Measurements from ENCODE around the gene BPIFB3. TPM values are rescaled to one million over a fixed set of nuclear protein-coding genes. Genes with fewer than 3 reads are reported as not detected.

Gene BPIFB3
- total and polyA plus RNA-seq, 2 of the 13 experiments (the other 11 are each of a cell fraction or from before 2014, with no cell fraction given) = 0.09 TPM; not detected in 1

DNA sequence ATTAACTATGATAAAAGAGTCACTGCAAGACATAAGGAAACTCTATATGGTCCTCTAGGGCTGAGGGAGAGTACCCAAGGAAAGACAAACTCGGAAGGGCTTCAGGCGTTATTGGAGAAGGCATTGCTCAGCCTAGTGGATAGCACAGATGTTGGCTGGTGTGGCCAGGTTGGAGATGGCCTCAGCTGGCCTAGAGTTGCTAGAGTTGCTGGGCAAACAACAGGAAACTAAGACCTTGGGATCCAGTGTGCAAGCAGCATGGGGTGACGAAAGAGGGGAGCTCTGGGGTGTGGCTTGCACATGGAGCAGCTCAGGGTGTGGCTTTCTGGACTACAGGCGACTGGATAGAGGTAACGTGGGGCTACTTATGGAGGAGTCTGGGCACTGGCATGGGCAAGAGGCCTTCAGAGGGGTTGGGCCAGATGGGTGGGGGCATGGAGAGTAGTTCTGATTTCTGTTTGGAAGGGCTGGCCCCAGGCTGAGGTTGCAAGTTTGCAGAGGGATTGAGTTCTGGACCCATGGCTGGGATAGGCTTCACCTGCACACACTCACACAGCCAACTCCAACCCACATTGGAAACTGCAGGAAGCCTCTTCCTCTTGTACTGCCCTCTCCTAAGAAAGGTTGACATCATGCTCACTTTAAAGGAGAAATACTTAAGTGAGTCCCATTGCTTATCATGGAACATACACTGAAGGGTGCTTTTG is 27.5 kb upstream of the BPIFB3 start (continued):
- TF ChIP-seq HNRNPH1 (optimal IDR thresholded peaks at IDR 0.05; ENCODE audit: low read depth, low read length) (peak; percentile 99), NFE2 (CRISPR knock-in tag; IDR thresholded peaks at IDR 0.05) (peak; percentile 8; the same call in 1 of the 2 replicates), IRX3 (CRISPR knock-in tag; IDR thresholded peaks at IDR 0.05; ENCODE audit: borderline replicate concordance, low read depth) (0 out of 2 replicates have a peak, but pooled peaks have one; percentile 60), ZNF205 (CRISPR knock-in tag; IDR thresholded peaks at IDR 0.05) (no peak), SETDB1 (CRISPR knock-in tag; IDR thresholded peaks at IDR 0.05; ENCODE audit: borderline replicate concordance) (no peak), MAFF (IDR thresholded peaks at IDR 0.05; ENCODE audit: low read depth, low read length) (no peak), PHF8 (CRISPR knock-in tag; IDR thresholded peaks at IDR 0.05) (0 out of 2 replicates have a peak, but pooled peaks have one; percentile 31), EEA1 (CRISPR knock-in tag; IDR thresholded peaks at IDR 0.05; ENCODE audit: borderline replicate concordance) (0 out of 2 replicates have a peak, but pooled peaks have one; percentile 69), SOX5 (CRISPR knock-in tag; IDR thresholded peaks at IDR 0.05; ENCODE audit: borderline replicate concordance) (peak; percentile 30; the same call in 1 of the 2 replicates), ZNF598 (CRISPR knock-in tag; IDR thresholded peaks at IDR 0.05; ENCODE audit: borderline replicate concordance) (peak; percentile 47; the same call in 1 of the 2 replicates), TARDBP (CRISPR knock-in tag; IDR thresholded peaks at IDR 0.05) (peak; percentile 62; the same call in 1 of the 2 replicates), ZNF775 (CRISPR knock-in tag; IDR thresholded peaks at IDR 0.05; ENCODE audit: borderline replicate concordance) (peak; percentile 10; the same call in 1 of the 2 replicates), BCL6 (CRISPR knock-in tag; IDR thresholded peaks at IDR 0.05) (0 out of 2 replicates have a peak, but pooled peaks have one; percentile 16), SP4 (CRISPR knock-in tag; IDR thresholded peaks at IDR 0.05) (peak; percentile 1; the same call in 1 of the 2 replicates), SMYD3 (CRISPR knock-in tag; IDR thresholded peaks at IDR 0.05) (peak; percentile 70; the same call in 1 of the 2 replicates), NR1H2 (CRISPR knock-in tag; IDR thresholded peaks at IDR 0.05; ENCODE audit: borderline replicate concordance, low read depth) (0 out of 2 replicates have a peak, but pooled peaks have one; percentile 81), SNAPC2 (CRISPR knock-in tag; IDR thresholded peaks at IDR 0.05) (peak; percentile 18; the same call in 1 of the 2 replicates), PHF5A (CRISPR knock-in tag; IDR thresholded peaks at IDR 0.05; ENCODE audit: low read depth, unreplicated experiment) (no peak)
- TF ChIP-seq, protein P1, sequence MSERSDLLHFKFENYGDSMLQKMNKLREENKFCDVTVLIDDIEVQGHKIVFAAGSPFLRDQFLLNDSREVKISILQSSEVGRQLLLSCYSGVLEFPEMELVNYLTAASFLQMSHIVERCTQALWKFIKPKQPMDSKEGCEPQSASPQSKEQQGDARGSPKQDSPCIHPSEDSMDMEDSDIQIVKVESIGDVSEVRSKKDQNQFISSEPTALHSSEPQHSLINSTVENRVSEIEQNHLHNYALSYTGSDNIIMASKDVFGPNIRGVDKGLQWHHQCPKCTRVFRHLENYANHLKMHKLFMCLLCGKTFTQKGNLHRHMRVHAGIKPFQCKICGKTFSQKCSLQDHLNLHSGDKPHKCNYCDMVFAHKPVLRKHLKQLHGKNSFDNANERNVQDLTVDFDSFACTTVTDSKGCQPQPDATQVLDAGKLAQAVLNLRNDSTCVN (CRISPR knock-in tag; IDR thresholded peaks at IDR 0.05; ENCODE audit: borderline replicate concordance) = peak; percentile 51; the same call in 1 of the 2 replicates
- TF ChIP-seq, protein P2, sequence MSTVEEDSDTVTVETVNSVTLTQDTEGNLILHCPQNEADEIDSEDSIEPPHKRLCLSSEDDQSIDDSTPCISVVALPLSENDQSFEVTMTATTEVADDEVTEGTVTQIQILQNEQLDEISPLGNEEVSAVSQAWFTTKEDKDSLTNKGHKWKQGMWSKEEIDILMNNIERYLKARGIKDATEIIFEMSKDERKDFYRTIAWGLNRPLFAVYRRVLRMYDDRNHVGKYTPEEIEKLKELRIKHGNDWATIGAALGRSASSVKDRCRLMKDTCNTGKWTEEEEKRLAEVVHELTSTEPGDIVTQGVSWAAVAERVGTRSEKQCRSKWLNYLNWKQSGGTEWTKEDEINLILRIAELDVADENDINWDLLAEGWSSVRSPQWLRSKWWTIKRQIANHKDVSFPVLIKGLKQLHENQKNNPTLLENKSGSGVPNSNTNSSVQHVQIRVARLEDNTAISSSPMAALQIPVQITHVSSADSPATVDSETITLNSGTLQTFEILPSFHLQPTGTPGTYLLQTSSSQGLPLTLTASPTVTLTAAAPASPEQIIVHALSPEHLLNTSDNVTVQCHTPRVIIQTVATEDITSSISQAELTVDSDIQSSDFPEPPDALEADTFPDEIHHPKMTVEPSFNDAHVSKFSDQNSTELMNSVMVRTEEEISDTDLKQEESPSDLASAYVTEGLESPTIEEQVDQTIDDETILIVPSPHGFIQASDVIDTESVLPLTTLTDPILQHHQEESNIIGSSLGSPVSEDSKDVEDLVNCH (CRISPR knock-in tag; IDR thresholded peaks at IDR 0.05) = no peak
- TF ChIP-seq, protein P3, sequence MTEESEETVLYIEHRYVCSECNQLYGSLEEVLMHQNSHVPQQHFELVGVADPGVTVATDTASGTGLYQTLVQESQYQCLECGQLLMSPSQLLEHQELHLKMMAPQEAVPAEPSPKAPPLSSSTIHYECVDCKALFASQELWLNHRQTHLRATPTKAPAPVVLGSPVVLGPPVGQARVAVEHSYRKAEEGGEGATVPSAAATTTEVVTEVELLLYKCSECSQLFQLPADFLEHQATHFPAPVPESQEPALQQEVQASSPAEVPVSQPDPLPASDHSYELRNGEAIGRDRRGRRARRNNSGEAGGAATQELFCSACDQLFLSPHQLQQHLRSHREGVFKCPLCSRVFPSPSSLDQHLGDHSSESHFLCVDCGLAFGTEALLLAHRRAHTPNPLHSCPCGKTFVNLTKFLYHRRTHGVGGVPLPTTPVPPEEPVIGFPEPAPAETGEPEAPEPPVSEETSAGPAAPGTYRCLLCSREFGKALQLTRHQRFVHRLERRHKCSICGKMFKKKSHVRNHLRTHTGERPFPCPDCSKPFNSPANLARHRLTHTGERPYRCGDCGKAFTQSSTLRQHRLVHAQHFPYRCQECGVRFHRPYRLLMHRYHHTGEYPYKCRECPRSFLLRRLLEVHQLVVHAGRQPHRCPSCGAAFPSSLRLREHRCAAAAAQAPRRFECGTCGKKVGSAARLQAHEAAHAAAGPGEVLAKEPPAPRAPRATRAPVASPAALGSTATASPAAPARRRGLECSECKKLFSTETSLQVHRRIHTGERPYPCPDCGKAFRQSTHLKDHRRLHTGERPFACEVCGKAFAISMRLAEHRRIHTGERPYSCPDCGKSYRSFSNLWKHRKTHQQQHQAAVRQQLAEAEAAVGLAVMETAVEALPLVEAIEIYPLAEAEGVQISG (CRISPR knock-in tag; IDR thresholded peaks at IDR 0.05) = peak; percentile 44
